Stimulated activated CD4-positive, alpha-beta T cell treated with anti-CD3 and anti-CD28 coated beads, TNF-alpha, amount 100 ng/mL, for 48 hours (primary cell): ENCODE data around the gene OR1M1.
"Not testable (repeated sequence)": the region's sequence is repeated elsewhere in the genome, so short reads cannot be mapped to it uniquely, and the experiment has no call there.

ENCODE experiments used
- DNase-seq, 3 donors: peaks; one replicate each; pipeline ENCODE4 v3.0.0-alpha.2; 2020; ENCODE audit warnings: low read depth in 3 of 3

Gene OR1M1

DNA sequence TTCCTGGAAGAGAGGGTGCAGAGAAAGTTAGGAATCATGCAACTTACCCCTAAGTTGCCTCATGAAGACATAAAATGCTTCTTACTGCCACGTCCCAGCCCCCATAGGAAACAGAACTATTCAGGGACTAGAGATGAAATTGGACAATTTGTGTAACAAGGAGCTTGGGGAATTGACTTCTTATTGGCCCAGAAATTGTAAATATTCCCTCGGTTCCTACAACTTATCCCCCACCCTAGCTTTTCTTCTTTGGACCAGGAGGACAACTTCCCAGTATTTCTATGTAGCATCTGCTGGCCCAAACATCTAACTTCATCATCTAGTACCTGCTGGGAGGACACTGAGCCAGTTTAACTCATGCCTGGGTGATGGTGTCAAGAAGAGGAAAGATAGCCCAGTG, at the start of gene OR1M1:
TSS of gene OR1M1 (plus strand) at position 301 of the 400 bp plus-strand sequence. CDS start 6,184 bp downstream, outside the sequence.
- no peak for DNase-seq

DNA sequence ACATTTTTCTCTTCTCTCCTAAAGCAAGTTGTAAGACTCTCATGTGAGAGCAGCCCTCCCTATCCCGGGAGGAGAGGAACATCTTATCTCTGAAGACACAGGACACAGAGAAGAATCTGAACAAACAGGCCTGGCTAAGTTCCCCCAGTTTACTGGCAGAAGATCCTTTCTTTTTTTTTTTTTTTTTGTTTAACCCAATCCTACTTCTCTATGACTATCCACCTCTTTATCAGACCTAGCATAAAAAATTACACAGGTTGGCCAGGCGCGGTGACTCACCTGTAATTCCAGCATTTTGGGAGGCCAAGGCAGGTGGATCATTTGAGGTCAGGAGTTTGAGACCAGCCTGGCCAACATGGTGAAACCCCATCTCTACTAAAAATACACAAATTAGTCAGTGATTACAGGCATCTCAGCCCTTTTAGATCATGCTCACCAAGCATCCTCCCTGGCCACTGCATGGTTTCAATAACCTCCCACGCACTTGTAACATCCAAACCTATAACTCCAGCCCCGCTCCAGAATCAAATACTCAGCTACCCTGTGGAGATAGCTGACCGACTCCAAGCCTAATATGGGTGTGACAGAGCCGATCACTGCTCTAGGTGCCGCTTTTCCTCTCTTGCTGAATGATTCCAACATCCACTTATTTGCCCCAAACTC, 49.3 kb upstream of the OR1M1 start:
- DNase-seq: no peak

- DNase-seq: no peak
These were observed 47.1 kb upstream of the OR1M1 start for GRCh38 chr19:9039728-9040127.

GRCh38 chr19:9040131-9040530, 46.7 kb upstream of the OR1M1 start:
- DNase-seq: no peak

GRCh38 chr19:9041023-9041422, 45.8 kb upstream of the OR1M1 start:
- DNase-seq: no peak

DNA sequence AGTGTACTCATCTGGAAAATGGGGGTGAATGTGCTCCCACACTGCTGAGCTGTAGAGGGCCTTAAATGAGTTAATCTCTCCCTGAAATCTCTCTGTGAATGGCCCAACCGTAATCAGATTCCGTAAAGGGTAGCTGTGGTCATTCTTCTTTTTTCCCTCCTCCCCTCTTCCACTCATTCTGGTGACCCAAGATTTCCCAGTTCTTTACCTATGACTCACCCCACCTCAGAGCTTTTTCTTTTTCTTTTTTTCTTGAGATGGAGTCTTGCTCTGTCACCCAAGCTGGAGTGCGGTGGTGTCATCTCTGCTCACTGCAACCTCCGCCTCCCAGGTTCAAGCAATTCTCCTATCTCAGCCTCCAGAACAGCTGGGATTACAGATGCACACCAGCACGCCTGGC, 43.3 kb upstream of the OR1M1 start:
- no peak for DNase-seq

GRCh38 chr19:9044449-9044848, 42.4 kb upstream of the OR1M1 start:
- no peak for DNase-seq

DNA sequence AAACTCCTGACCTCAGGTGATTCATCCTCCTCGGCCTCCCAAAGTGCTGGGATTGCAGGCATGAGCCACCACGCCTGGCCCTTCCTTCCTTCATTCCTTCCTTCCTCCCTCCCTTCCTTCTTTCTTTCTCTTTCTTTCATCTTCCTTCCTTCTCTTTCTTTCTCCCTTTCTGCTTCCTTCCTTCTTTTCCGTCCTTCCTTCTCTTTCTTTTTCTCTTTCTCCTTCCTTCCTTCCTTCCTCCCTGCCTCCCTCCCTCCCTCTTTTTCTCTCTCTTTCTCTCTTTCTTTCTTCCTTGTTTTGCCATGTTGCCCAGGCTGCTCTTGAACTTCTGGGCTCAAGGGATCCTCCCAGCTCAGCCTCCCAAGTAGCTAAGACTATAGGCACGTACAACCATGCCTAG, 40.2 kb upstream of the OR1M1 start:
- DNase-seq: no peak

DNA sequence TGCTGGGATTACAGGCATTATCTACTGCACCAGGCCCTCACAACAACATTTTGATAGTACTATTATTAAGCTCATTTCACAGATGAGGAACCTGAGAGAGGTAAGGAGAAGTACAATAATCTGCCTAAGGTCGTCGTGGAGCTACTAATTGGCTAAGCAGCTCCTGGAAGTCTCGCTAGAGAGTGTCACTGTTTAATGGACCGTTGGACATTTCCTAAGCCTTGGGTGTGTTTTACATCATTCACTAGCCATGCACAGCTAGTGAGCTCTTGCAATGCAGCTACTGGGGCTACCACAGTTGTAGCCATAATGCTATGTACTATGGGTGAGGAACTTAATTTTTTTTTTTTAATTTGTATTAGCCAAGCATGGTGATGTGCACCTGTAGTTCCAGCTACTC, 34.0 kb upstream of the OR1M1 start:
- DNase-seq: no peak

DNA sequence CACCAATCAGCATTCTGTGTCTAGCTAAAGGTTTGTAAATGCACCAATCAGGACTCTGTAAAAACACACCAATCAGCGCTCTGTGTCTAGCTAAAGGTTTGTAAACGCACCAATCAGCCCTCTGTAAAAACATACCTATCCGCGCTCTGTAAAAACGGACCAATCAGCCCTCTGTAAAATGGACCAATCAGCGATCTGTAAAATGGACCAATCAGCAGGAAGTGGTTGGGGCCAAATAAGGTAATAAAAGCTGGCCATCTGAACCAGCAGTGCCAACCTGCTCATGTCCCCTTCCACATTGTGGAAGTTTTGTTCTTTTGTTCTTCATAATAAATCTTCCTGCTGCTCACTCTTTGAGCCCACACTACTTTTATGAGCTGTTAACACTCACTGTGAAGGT, 33.2 kb upstream of the OR1M1 start:
- DNase-seq: not testable (repeated sequence)

DNA sequence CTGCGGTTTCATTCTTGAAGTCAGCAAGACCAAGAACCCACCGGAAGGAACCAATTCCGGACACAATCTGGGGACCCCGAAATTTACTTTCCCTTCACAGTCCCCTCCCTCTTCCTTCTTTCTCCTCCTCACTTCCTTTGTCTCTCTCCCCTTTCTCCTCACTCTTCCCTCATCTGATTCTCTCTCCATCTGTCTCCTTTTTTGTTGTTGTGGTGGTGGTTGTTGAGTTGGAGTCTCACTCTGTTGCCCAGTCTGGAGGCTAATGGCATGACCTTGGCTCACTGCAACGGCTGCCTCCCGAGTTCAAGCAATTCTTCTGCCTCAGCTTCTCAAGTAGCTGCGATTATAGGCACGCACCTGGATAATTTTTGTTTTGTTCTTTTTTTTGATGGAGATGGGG, 32.7 kb upstream of the OR1M1 start:
- no peak for DNase-seq

DNA sequence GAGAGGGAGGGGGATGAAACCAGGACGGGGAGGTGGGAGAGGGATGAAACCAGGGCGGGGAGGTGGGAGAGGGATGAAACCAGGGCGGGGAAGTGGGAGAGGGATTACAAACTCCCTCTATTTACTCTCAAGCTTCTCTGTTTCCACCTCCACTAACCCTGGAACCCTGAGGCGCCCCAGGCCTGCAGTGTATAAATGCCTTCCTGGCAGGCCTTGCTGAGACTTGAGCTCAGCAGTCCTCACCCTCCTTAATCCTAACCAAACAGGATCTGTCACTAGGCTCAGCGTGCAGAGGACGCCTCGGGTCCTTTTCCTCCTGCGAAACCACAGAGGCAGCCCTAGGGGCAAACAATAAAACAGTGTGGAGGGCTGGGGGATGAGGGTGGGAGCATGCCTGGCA, 32.1 kb upstream of the OR1M1 start:
- no peak for DNase-seq

- DNase-seq: not testable (repeated sequence)
These were observed 30.7 kb upstream of the OR1M1 start for GRCh38 chr19:9056131-9056530.

GRCh38 chr19:9057505-9058258, 29.2 kb upstream of the OR1M1 start:
- DNase-seq: no peak

DNA sequence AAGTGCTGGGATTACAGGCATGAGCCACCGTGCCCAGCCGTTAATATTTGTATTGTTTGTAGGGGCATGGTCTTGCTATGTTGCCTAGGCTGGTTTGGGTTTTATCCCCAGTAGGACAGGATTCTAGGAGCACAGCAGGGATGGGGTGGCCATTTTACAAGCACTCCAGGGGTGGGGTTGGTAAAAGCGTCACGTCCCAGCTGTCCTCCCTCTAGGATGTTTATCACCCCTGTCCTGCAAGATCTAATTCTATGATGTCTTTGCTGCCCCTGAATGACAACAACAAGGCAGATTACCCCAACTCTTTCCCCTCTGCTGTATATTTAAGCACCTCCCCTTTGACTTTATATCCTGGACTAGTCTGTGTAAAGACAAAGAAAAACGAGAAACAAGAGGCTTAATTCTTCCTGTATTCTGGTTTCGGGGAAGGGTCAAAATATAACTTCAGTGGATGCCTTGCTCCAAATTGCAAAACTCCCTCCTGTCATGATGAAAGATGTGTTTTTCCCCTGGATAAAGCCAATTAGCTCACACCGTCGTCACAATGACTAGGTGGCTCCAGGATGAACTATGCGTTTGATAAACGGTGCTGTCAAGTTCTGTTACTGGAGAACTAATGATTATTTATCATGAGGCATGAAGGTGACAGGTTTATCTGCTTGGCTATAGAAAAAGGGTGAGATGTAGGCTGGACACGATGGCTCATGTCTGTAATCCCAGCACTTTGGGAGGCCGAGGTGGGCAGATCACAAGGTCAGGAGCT, 27.8 kb upstream of the OR1M1 start:
- DNase-seq: no peak

- DNase-seq: no peak
These were observed 26.1 kb upstream of the OR1M1 start for GRCh38 chr19:9060564-9061340.

DNA sequence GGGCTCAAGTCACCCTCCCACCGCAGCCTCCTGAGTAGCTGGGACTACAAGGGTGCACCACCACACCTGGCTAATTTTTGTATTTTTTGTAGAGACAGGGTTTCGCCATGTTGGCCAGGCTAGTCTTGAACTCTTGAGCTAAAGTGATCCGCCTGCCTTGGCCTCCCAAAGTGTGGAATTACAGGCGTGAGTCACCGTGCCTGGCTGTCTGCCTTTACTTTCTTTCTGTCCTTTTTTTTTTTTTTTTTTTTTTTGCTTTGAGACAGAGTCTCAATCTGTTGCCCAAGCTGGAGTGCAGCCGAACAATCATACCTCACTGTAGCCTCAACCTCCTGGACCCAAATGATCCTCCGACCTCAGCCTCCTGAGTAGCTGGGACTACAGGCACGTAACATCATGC, 25.0 kb upstream of the OR1M1 start:
- no peak for DNase-seq

- no peak for DNase-seq
These were observed 21.3 kb upstream of the OR1M1 start for GRCh38 chr19:9065457-9066014.

DNA sequence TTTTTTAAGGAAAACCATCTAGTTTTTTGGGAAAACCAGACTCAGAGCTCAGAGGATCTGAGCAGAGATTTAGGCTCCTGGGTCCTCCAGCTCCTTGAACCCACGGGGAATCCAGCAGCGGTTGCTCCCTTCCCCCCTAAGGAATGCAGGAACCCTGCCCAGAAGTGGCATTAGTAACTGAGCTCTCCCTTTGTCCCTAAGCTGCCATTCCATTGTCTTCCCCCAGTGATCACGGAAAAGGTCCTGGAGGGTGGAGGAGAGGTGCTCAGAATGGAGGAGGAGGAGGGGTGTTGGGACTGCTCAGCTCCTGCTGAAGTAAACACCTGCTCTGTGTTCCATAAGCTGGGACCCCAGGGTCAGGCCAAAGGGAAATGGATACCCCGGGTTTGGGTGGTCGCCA, 16.8 kb upstream of the OR1M1 start:
- DNase-seq: no peak

- DNase-seq: not testable (repeated sequence)
These were observed 15.1 kb upstream of the OR1M1 start for GRCh38 chr19:9071720-9072119.

- no peak for DNase-seq
These were observed 13.1 kb upstream of the OR1M1 start for GRCh38 chr19:9073806-9074205.
